CD4-positive, alpha-beta memory T cell (primary cell): Measurements from ENCODE around the gene CLSTN3. TPM values are rescaled to one million over a fixed set of nuclear protein-coding genes. Genes with fewer than 3 reads are reported as not detected.
A peak's percentile ranks its signal among the peaks of the same experiment; 100 is the strongest.
"Not testable (repeated sequence)": the region's sequence is repeated elsewhere in the genome, so short reads cannot be mapped to it uniquely, and the experiment has no call there.

ENCODE experiments used
- CTCF ChIA-PET: fragments of 350-600 bp; sonication (Branson Sonifier 250); formaldehyde crosslinking; loops from one replicate; lab custom pipeline; 2021; ENCODE audit warnings: inconsistent platforms; ENCODE audit not compliant: partially characterized antibody; lab: Charles Lee
- POLR2A ChIA-PET: fragments of 350-600 bp; sonication (Branson Sonifier 250); formaldehyde crosslinking; loops from one replicate; lab custom pipeline; 2021; ENCODE audit not compliant: partially characterized antibody; lab: Charles Lee
- DNase-seq, 5 donors: peaks; one replicate each; pipeline versions ENCODE4 v3.0.0 to v3.0.0-alpha.2; 2020 to 2022; ENCODE audit warnings: mixed read lengths in 1 of 5
- H3K27ac ChIP-seq: one replicate; pipeline ENCODE4 v1.7.0; 2013; ENCODE audit warnings: low read depth, low read length
- H3K27me3 ChIP-seq: 2 replicates; pipeline ENCODE4 v1.7.0; 2013; ENCODE audit warnings: mild to moderate bottlenecking, low read length, moderate library complexity; ENCODE audit not compliant: insufficient read depth
- H3K36me3 ChIP-seq: 2 replicates; pipeline ENCODE4 v1.7.0; 2013; ENCODE audit warnings: mild to moderate bottlenecking, low read length, moderate library complexity; ENCODE audit not compliant: insufficient read depth
- H3K4me1 ChIP-seq: 2 replicates; pipeline ENCODE4 v1.7.0; 2013; ENCODE audit warnings: mild to moderate bottlenecking, low read length, moderate library complexity; ENCODE audit not compliant: insufficient read depth
- H3K4me3 ChIP-seq, 2 donors: one replicate each; pipeline ENCODE4 v1.7.0; 2013; ENCODE audit warnings: low read length in 2 of 2, mild to moderate bottlenecking in 1 of 2
- H3K9me3 ChIP-seq, 2 donors: one replicate each; pipeline ENCODE4 v1.7.0; 2013; ENCODE audit warnings: low read length in 2 of 2, control low read depth in 1 of 2; ENCODE audit not compliant: control insufficient read depth in 1 of 2
- H3K27ac Mint-ChIP-seq, 7 donors: one replicate each; pipeline ENCODE4 v1.8.0; 2020 to 2021; ENCODE audit warnings: mixed read lengths in 7 of 7, mild to moderate bottlenecking in 6 of 7, inconsistent platforms in 3 of 7, moderate library complexity in 3 of 7
- H3K27me3 Mint-ChIP-seq, 2 donors: one replicate each; pipeline ENCODE4 v1.8.0; 2020 to 2021; ENCODE audit warnings: mixed read lengths in 2 of 2
- H3K36me3 Mint-ChIP-seq, 2 donors: one replicate each; pipeline ENCODE4 v1.8.0; 2020 to 2021; ENCODE audit warnings: mixed read lengths in 2 of 2, inconsistent platforms in 1 of 2, mild to moderate bottlenecking in 1 of 2
- H3K4me1 Mint-ChIP-seq, 4 donors: one replicate each; pipeline ENCODE4 v1.8.0; 2020 to 2021; ENCODE audit warnings: mixed read lengths in 4 of 4, mild to moderate bottlenecking in 1 of 4
- H3K4me3 Mint-ChIP-seq, 8 donors: one replicate each; pipeline ENCODE4 v1.8.0; 2020 to 2021; ENCODE audit warnings: mixed read lengths in 8 of 8, mild to moderate bottlenecking in 7 of 8, moderate library complexity in 6 of 8, inconsistent platforms in 3 of 8
- H3K9me3 Mint-ChIP-seq, 8 donors: one replicate each; pipeline ENCODE4 v1.8.0; 2020 to 2021; ENCODE audit warnings: mixed read lengths in 8 of 8, mild to moderate bottlenecking in 5 of 8, inconsistent platforms in 3 of 8, moderate library complexity in 1 of 8
- intact Hi-C: fragments of 100-400 bp; cut with micrococcal nuclease; formaldehyde crosslinking; loops from one replicate; pipeline ENCODE4 v1.15.1; 2023
- polyA plus RNA-seq, 2 donors: library from polyadenylated mRNA; unstranded; fragments of 300-500 nt; fragmentation: Illumina TruSeq; gene quantifications; one replicate each; pipeline ENCODE4 v1.2.3, GENCODE V29; 2021
- total RNA-seq, 2 experiments: library from RNA; stranded (reverse); gene quantifications; one replicate each; pipeline ENCODE4 v1.2.3, GENCODE V29; 2021

CLSTN3 gene
- total and polyA plus RNA-seq, 4 experiments from 2014 or later = 6.7 to 58.5 (median 29.1) TPM

GRCh38 chr12:7102582-7102981 is 27.6 kb upstream of the CLSTN3 start:
- POLR2A ChIA-PET = interaction anchor here (1.0 kb wide), 1 partner anchor 9 kb away, joined by 3 read pairs; no protein-coding TSS in a partner anchor

DNA sequence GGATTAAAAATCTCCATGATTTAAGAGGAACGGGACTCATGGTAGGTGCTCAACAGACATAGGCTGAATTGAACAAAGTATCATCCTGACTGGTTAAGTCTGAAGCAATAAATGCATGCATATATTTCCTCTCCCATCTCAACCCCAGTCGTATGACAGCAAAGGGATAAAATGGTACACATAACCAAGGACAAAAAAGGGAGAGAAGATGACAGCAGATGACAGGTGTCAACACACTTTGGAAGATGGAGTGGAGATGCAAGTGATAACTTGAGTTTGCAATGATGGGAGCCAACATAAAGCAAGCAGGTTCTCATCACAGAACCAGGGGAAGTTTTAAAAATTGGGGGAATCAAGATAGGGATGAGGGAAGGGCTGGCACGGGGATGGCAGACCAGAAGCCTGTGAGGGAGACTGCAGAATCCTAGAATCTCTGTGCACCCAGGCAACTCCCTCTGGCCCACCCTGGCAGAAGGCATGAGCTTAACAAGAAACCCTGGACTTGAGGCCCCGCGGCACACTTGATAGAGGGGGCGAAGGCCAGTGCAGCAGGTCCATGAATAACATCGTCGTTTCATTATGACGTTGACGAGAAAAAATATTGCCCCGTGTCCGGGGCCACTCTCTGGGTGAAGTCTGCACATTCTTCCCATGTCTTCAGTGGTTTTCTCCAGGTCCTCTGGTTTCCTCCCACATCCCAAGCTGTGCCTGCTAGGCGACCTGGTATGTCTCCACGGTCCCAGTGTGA is 26.2 kb upstream of the CLSTN3 start:
- Histone ChIP-seq H3K27me3 (no peaks in the 10 kb centered on the region), H3K27ac (no peak overlapping the region), H3K4me1 (peaks cover 30% of the 10 kb centered on the region), H3K9me3 (no peaks in the 10 kb centered on the region), H3K4me3 (no peak overlapping the region), H3K36me3 (peaks cover 7% of the 10 kb centered on the region)
- intact Hi-C loops = no loop called here
- POLR2A ChIA-PET = interaction anchor here (1.4 kb wide), 1 partner anchor 27 kb away, joined by 4 read pairs; no protein-coding TSS in a partner anchor
- Mint-ChIP-seq H3K4me1 (peaks cover 31 to 57% (median 40%) of the 10 kb centered on the region in 4 donors), H3K4me3 (peak overlapping the region in 2 of 8 donors; percentile 31 to 45), H3K27ac (peak overlapping the region in 4 of 7 donors; percentile 16 to 69 (median 62)), H3K27me3 (no peaks in the 10 kb centered on the region), H3K9me3 (peaks cover 0 to 12% (median 10%) of the 10 kb centered on the region in 8 donors), H3K36me3 (peaks cover 32 to 53% of the 10 kb centered on the region in 2 donors)
- CTCF ChIA-PET = interaction anchor here (0.5 to 1.0 kb wide), 3 partner anchors 8 to 183 kb away, joined by 3 to 4 read pairs (median 3); no protein-coding TSS in a partner anchor
- no peak for DNase-seq

More at GRCh38 chr12:7102582-7102981, 27.6 kb upstream of the CLSTN3 start:
- Mint-ChIP-seq H3K4me3 (peak overlapping the region in 2 of 8 donors; percentile 2 to 3), H3K27ac (peak overlapping the region in 5 of 7 donors; percentile 16 to 87 (median 77)), H3K27me3 (no peaks in the 10 kb centered on the region), H3K4me1 (peaks cover 27 to 46% (median 33%) of the 10 kb centered on the region in 4 donors), H3K9me3 (peaks cover 0 to 12% (median 10%) of the 10 kb centered on the region in 8 donors), H3K36me3 (peaks cover 37 to 49% of the 10 kb centered on the region in 2 donors)
- CTCF ChIA-PET = interaction anchor here (0.9 to 1.6 kb wide), 5 partner anchors 9 to 179 kb away, joined by 3 to 6 read pairs (median 3); no protein-coding TSS in a partner anchor
- no peak for DNase-seq
- no peaks in the 10 kb centered on the region for H3K27me3 ChIP-seq
- no peak overlapping the region for H3K27ac ChIP-seq
- intact Hi-C loops = no loop called here
- no peak overlapping the region for H3K4me3 ChIP-seq
- peaks cover 7% of the 10 kb centered on the region for H3K36me3 ChIP-seq
- peaks cover 26% of the 10 kb centered on the region for H3K4me1 ChIP-seq
- no peaks in the 10 kb centered on the region for H3K9me3 ChIP-seq

DNA sequence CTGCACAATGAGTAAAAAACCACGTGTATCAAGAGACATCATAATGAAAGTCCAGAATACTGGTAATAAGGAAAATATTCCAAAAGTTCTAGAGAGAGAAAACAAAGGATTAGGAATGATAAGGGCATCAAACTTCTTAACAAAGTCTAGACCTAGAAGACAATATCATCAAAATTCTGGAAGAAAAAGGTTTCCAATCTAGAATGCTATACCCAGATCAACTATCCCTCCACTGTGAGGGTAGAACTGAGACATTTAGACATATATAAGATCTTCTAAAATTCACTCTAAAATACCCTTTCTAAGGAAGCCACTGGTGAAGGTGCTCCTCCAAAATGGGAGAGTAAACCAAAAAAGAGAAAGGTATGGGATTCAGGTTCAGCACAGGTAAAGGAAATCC is 24.1 kb upstream of the CLSTN3 start:
- Histone ChIP-seq H3K4me1 (peaks cover 39% of the 10 kb centered on the region), H3K36me3 (no peaks in the 10 kb centered on the region), H3K27ac (no peak overlapping the region), H3K4me3 (no peak overlapping the region), H3K9me3 (no peaks in the 10 kb centered on the region), H3K27me3 (no peaks in the 10 kb centered on the region)
- ChIA-PET CTCF (interaction anchor here (1.3 to 4.1 kb wide), 4 partner anchors 10 to 215 kb away, joined by 3 to 36 read pairs (median 3); partner anchors contain the start of genes C12orf57, C1R and RNU7-1), POLR2A (interaction anchor here (3.8 kb wide), 1 partner anchor 161 kb away, joined by 62 read pairs; the partner anchor contains the start of genes C12orf57 and RNU7-1)
- H3K27ac Mint-ChIP-seq = peak overlapping the region in 5 of 7 donors; percentile 53 to 87 (median 61)
- no peaks in the 10 kb centered on the region for H3K27me3 Mint-ChIP-seq
- H3K4me1 Mint-ChIP-seq = peaks cover 31 to 69% (median 51%) of the 10 kb centered on the region in 4 donors
- peak overlapping the region in 7 of 8 donors; percentile 30 to 71 (median 69) for H3K4me3 Mint-ChIP-seq
- no peak for DNase-seq
- intact Hi-C loops = no loop called here
- H3K9me3 Mint-ChIP-seq = peaks cover 0 to 12% (median 10%) of the 10 kb centered on the region in 8 donors
- H3K36me3 Mint-ChIP-seq = peaks cover 28 to 51% of the 10 kb centered on the region in 2 donors

- H3K27ac ChIP-seq, intact Hi-C loops, H3K9me3 ChIP-seq, H3K27me3 ChIP-seq, DNase-seq, H3K27me3 Mint-ChIP-seq, H3K4me3 ChIP-seq, H3K36me3 ChIP-seq: not testable (repeated sequence)
- peak overlapping the region in 7 of 8 donors; percentile 49 to 71 (median 69) for H3K4me3 Mint-ChIP-seq
- H3K4me1 ChIP-seq = peaks cover 39% of the 10 kb centered on the region
- peaks cover 32 to 65% (median 50%) of the 10 kb centered on the region in 4 donors for H3K4me1 Mint-ChIP-seq
- peak overlapping the region in 4 of 7 donors; percentile 36 to 72 (median 58) for H3K27ac Mint-ChIP-seq
- peaks cover 28 to 47% of the 10 kb centered on the region in 2 donors for H3K36me3 Mint-ChIP-seq
- H3K9me3 Mint-ChIP-seq = peaks cover 0 to 12% (median 10%) of the 10 kb centered on the region in 8 donors
- ChIA-PET POLR2A (interaction anchor here (1.2 to 4.4 kb wide), 18 partner anchors 8 to 255 kb away, joined by 3 to 62 read pairs (median 12); partner anchors contain the start of genes ATN1, C12orf57, CDCA3 and ENO2), CTCF (interaction anchor here (0.7 to 8.3 kb wide), 21 partner anchors 8 to 772 kb away, joined by 3 to 130 read pairs (median 4); partner anchors contain the start of genes C12orf57, C1R, LPCAT3 and RNU7-1)
Measured at GRCh38 chr12:7107181-7107580, 23.0 kb upstream of the CLSTN3 start.

GRCh38 chr12:7107636-7108002 is 22.6 kb upstream of the CLSTN3 start:
- no peak for DNase-seq
- Histone ChIP-seq H3K36me3 (no peaks in the 10 kb centered on the region), H3K27me3 (no peaks in the 10 kb centered on the region), H3K27ac (peak overlapping the region; percentile 74), H3K4me3 (peak overlapping the region; percentile 54 to 94), H3K9me3 (no peaks in the 10 kb centered on the region), H3K4me1 (peaks cover 39% of the 10 kb centered on the region)
- Mint-ChIP-seq H3K36me3 (peaks cover 26 to 43% of the 10 kb centered on the region in 2 donors), H3K27ac (peak overlapping the region; percentile 91 to 97 (median 95)), H3K4me3 (peak overlapping the region; percentile 93 to 96 (median 94)), H3K9me3 (peaks cover 0 to 12% (median 10%) of the 10 kb centered on the region in 8 donors), H3K4me1 (peaks cover 29 to 61% (median 46%) of the 10 kb centered on the region in 4 donors), H3K27me3 (no peaks in the 10 kb centered on the region)
- CTCF ChIA-PET = interaction anchor here (0.7 to 8.3 kb wide), 31 partner anchors 8 to 772 kb away, joined by 3 to 130 read pairs (median 4); partner anchors contain the start of genes C12orf57, C1R, LPCAT3 and PEX5
- POLR2A ChIA-PET = interaction anchor here (1.1 to 4.4 kb wide), 29 partner anchors 8 to 419 kb away, joined by 3 to 62 read pairs (median 9); partner anchors contain the start of genes ATN1, C12orf57, C1R and CDCA3
- intact Hi-C loops = loop anchor here (1.0 to 2.0 kb wide), 5 partner anchors 23 to 235 kb away; partner anchors contain the start of genes CLSTN3, EMG1, LPCAT3 and PHB2

DNA sequence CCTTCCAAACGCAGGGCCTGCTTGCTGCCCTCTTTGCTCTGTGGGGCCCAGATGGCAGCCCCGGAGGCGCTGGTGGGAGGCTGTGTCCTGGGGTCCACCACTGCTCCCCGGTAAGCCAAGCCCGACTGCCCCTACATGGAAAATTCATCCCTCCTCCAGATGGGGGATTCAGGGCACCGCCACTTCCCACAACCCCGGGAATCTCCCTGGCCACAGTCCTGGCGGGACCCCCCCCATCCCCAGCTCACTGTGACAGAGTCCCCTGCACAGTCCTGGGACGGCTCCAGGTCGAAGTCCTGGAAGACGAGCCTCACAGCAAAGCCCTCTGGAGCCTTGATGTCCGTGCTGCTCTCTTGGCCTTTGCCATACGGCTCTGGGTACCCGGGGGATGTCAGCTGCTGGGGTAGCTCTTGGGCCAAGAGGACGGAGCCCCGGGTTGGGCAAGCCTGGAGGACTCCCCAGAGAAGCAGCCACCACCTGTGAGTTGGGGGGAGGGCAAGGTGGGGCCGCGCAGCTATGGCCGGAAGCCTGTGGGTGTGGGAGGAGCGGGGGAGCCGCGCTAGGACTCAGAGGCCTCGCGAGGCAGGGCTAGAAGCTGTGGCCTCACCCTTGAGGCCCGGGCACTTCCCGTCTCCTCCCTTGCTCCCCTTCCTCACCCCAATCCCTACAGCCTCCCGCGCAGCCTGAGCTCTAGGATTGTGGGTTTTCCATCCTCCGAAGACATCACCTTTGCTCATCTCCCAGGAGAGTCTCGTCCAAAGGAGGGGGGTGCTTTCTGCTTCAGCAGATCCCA is 22.0 kb upstream of the CLSTN3 start:
- peak overlapping the region; percentile 54 to 94 for H3K4me3 ChIP-seq
- ChIA-PET CTCF (interaction anchor here (0.8 to 8.3 kb wide), 35 partner anchors 9 to 773 kb away, joined by 3 to 130 read pairs (median 4); partner anchors contain the start of genes C12orf57, C1R, LPCAT3 and PEX5), POLR2A (interaction anchor here (0.9 to 4.4 kb wide), 31 partner anchors 9 to 419 kb away, joined by 3 to 62 read pairs (median 8); partner anchors contain the start of genes ATN1, C12orf57, C1R and CDCA3)
- Mint-ChIP-seq H3K27ac (peak overlapping the region; percentile 91 to 97 (median 95)), H3K4me1 (peaks cover 26 to 57% (median 43%) of the 10 kb centered on the region in 4 donors), H3K4me3 (peak overlapping the region; percentile 93 to 96 (median 94)), H3K36me3 (peaks cover 25 to 40% of the 10 kb centered on the region in 2 donors), H3K27me3 (no peaks in the 10 kb centered on the region), H3K9me3 (peaks cover 0 to 12% (median 10%) of the 10 kb centered on the region in 8 donors)
- H3K27me3 ChIP-seq = no peaks in the 10 kb centered on the region
- peak; percentile 64 to 79 (median 68) for DNase-seq
- H3K36me3 ChIP-seq = no peaks in the 10 kb centered on the region
- peaks cover 39% of the 10 kb centered on the region for H3K4me1 ChIP-seq
- H3K27ac ChIP-seq = peak overlapping the region; percentile 74
- no peaks in the 10 kb centered on the region for H3K9me3 ChIP-seq
- intact Hi-C loops = loop anchor here (1.0 to 2.0 kb wide), 5 partner anchors 23 to 236 kb away; partner anchors contain the start of genes CLSTN3, EMG1, LPCAT3 and PHB2
